ENCODE measurements around the gene NFKBIZ.

NFKBIZ gene

GRCh38 chr3:101852983-101853840 lies 3.9 kb downstream of the NFKBIZ start:
- H3K4me3 ChIP-seq (ENCODE audit: low read depth, low read length), result no peak overlapping the region
- DNase-seq (ENCODE audit: low read depth), result no peak
- no peak for TF ChIP-seq MAX (IDR thresholded peaks at IDR 0.05; ENCODE audit: low read depth, low read length)
- no peak for TF ChIP-seq POLR2A (IDR thresholded peaks at IDR 0.05; ENCODE audit: extremely low read depth, insufficient read length)
- no peak for TF ChIP-seq CTCF (IDR thresholded peaks at IDR 0.05; ENCODE audit: low read depth, low read length)
- no peak for TF ChIP-seq MYC (IDR thresholded peaks at IDR 0.05; ENCODE audit: low read depth, low read length)

DNA sequence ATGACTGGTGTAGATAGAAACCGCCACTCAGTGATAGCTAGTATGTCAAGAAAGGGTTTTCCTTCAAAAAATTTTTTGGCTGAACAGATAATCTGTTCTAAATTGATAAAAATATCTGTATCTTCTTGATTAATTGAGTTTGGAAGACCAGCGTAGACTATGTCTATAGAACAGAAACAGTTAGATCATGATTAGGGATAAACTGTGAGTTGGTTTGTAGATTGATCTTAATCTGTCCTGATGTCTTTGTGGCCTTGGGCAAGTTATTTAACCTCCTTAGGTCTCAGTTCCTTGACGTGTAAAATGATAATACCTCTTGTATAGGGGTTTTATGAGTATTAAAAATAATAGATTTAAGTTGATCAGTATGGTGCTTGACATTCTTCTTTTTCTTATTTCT lies 4.7 kb downstream of the NFKBIZ start:
- H3K4me3 ChIP-seq (ENCODE audit: low read depth, low read length), result no peak overlapping the region
- no peak for TF ChIP-seq POLR2A (IDR thresholded peaks at IDR 0.05; ENCODE audit: extremely low read depth, insufficient read length)
- no peak for TF ChIP-seq MYC (IDR thresholded peaks at IDR 0.05; ENCODE audit: low read depth, low read length)
- TF ChIP-seq CTCF (IDR thresholded peaks at IDR 0.05; ENCODE audit: low read depth, low read length), result no peak
- TF ChIP-seq MAX (IDR thresholded peaks at IDR 0.05; ENCODE audit: low read depth, low read length), result no peak
- no peak for DNase-seq (ENCODE audit: low read depth)

DNA sequence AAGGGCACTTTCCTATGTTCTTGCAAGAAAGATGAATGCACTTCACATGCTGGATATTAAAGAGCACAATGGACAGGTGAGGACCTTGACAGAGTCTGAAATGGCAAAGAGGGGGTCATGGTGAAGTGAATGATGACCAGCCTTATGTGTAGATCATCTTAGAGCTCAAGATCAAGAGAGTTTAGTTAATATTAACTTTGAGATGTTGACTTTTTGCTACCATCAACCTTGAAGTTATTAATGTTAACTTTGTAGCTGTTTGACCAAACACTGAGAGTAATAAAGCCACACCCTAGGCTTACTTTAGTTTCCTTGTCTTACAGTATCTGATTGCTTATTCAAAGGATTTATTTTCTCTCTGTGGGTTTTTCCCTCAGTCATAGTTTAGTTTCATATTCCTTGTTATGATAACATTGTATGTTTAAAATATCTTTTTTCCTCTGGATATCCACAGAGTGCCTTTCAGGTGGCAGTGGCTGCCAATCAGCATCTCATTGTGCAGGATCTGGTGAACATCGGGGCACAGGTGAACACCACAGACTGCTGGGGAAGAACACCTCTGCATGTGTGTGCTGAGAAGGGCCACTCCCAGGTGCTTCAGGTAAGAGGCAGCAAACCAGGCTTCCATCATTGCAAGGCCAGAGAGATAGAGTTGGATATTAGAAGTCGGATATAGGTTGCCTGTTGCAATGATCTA lies 5.4 kb downstream of the NFKBIZ start:
- no peak for TF ChIP-seq MYC (IDR thresholded peaks at IDR 0.05; ENCODE audit: low read depth, low read length)
- TF ChIP-seq POLR2A (IDR thresholded peaks at IDR 0.05; ENCODE audit: extremely low read depth, insufficient read length), result no peak
- TF ChIP-seq MAX (IDR thresholded peaks at IDR 0.05; ENCODE audit: low read depth, low read length), result no peak
- no peak for TF ChIP-seq CTCF (IDR thresholded peaks at IDR 0.05; ENCODE audit: low read depth, low read length)
- no peak for DNase-seq (ENCODE audit: low read depth)
- no peak overlapping the region for H3K4me3 ChIP-seq (ENCODE audit: low read depth, low read length)

DNA sequence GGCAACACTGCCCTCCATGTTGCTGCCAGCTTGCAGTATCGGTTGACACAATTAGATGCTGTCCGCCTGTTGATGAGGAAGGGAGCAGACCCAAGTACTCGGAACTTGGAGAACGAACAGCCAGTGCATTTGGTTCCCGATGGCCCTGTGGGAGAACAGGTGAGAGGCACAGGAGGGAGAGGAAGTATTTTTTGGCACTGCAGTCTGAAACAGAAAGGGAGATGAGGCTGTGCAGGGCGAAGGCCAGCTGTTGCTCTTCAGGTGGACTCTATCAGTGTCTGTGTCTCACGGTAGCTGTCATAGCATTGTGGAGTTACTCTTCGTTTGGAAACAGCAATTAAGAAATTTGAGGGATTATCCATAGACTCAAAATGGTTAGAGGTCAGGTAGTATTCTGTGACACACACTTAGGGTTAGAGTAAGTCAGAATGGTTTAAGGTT lies 8.0 kb downstream of the NFKBIZ start:
- no peak for TF ChIP-seq MYC (IDR thresholded peaks at IDR 0.05; ENCODE audit: low read depth, low read length)
- no peak for TF ChIP-seq CTCF (IDR thresholded peaks at IDR 0.05; ENCODE audit: low read depth, low read length)
- no peak for TF ChIP-seq MAX (IDR thresholded peaks at IDR 0.05; ENCODE audit: low read depth, low read length)
- no peak for TF ChIP-seq POLR2A (IDR thresholded peaks at IDR 0.05; ENCODE audit: extremely low read depth, insufficient read length)
- no peak overlapping the region for H3K4me3 ChIP-seq (ENCODE audit: low read depth, low read length)
- DNase-seq (ENCODE audit: low read depth), result no peak

- TF ChIP-seq MYC (IDR thresholded peaks at IDR 0.05; ENCODE audit: low read depth, low read length) (no peak), POLR2A (IDR thresholded peaks at IDR 0.05; ENCODE audit: extremely low read depth, insufficient read length) (no peak), CTCF (IDR thresholded peaks at IDR 0.05; ENCODE audit: low read depth, low read length) (no peak), MAX (IDR thresholded peaks at IDR 0.05; ENCODE audit: low read depth, low read length) (no peak)
- DNase-seq (ENCODE audit: low read depth), result no peak
- H3K4me3 ChIP-seq (ENCODE audit: low read depth, low read length), result no peak overlapping the region
Measured at GRCh38 chr3:101858464-101859030, 9.2 kb downstream of the NFKBIZ start.
